Measurements from ENCODE around the gene TCF7L1. TPM values are rescaled to one million over a fixed set of nuclear protein-coding genes. Genes with fewer than 3 reads are reported as not detected.

The TCF7L1 gene
- total RNA-seq, 4 donors from 2014 or later = 1.1 to 3.9 (median 2.8) TPM

DNA sequence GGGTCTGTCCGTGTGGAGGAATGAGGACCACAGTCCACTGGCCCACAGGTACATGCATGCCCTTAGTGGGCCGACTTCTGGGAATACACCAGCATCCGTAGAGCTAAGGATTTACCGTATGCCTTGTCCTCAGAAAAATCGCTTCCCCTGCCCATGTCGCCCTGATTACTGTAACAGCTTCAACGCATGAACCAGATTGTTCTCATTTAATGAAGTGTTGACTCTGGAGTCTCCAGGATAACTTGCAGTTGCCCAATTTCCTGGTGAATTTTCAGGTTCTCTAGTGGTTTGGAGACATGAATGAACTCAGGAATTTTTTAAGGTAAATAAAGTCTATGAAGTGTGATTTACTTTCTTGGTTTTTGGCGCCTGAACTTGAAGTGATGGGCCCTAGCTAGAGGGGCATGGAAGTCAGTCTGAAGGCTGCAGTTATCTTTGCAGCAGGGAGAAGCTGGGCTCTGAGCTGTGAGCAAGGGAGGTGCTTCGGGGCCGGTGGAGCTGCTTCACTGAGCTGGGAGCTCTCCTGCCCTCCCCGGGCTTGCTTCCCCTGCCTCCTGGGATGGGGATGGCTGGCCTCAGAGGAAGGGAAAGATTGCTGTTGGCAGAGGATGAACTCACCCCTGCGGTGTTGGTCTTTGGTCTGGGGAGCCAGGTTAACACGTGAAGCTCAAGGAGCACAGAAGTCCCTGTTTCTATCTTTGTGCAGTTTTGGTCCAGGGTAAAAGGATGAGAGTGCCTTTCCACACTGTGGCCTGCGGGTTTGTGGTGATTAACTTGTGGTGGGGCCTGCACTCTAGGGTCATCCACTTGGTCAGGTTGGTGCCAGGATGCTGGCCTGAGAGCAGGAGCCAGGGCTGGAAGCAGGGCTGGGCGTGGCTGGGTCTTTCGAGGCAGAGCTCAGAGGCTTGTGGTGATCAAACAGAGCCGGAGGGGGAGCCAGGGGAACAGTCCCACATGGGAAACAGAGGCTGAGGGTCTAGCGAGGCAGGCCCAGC is 28.1 kb downstream of the TCF7L1 start:
- DNase-seq = no peak
- ATAC-seq = no peak
- Histone ChIP-seq H3K27ac (no peak overlapping the region), H3K36me3 (no peaks in the 10 kb centered on the region), H3K27me3 (no peaks in the 10 kb centered on the region), H3K4me3 (no peak overlapping the region), H3K9me3 (no peaks in the 10 kb centered on the region), H3K4me1 (peaks cover 54 to 64% of the 10 kb centered on the region in 2 donors)
- intact Hi-C loops (cut with DNase I; ENCODE audit: low total_unique reads) = no loop called here
- TF ChIP-seq, protein P1, sequence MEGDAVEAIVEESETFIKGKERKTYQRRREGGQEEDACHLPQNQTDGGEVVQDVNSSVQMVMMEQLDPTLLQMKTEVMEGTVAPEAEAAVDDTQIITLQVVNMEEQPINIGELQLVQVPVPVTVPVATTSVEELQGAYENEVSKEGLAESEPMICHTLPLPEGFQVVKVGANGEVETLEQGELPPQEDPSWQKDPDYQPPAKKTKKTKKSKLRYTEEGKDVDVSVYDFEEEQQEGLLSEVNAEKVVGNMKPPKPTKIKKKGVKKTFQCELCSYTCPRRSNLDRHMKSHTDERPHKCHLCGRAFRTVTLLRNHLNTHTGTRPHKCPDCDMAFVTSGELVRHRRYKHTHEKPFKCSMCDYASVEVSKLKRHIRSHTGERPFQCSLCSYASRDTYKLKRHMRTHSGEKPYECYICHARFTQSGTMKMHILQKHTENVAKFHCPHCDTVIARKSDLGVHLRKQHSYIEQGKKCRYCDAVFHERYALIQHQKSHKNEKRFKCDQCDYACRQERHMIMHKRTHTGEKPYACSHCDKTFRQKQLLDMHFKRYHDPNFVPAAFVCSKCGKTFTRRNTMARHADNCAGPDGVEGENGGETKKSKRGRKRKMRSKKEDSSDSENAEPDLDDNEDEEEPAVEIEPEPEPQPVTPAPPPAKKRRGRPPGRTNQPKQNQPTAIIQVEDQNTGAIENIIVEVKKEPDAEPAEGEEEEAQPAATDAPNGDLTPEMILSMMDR (IDR thresholded peaks at IDR 0.05 in 4 of 5, conservative IDR thresholded peaks at IDR 0.05 in 1 of 5) = no peak
- TF ChIP-seq POLR2A (IDR thresholded peaks at IDR 0.05) = no peak
- in situ Hi-C loops (cut with MboI; ENCODE audit: low sequenced_read_pairs in 4 of 4) = no loop called here

DNA sequence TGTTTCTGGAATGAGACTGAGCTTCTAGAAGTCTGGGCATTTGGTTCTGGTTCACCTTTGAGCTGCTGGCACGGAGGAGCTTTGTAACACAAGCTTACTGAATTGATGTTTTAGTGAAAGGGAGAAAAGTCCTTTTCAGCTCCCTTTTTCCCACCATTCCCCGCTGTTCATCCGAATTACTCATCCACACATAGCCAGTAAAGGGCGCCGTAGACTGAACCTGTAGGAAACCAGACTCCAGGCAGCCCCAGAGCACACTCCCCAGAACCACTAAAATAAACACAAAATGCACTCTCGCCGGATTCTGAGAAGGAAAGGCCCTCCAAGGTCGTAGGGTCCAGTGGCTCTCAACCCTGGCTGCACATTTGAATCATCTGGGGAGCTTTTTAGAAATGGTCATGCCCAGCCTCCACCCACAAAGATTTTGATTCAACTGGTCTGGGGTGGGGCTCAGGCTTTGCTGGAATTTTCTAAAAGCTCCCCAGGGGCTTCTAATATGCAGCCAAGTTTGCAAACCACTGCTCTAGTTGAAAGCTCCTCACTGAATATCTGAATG is 29.6 kb downstream of the TCF7L1 start:
- Histone ChIP-seq H3K36me3 (no peaks in the 10 kb centered on the region), H3K4me1 (peaks cover 58 to 68% of the 10 kb centered on the region in 2 donors), H3K27me3 (no peaks in the 10 kb centered on the region), H3K4me3 (no peak overlapping the region), H3K27ac (no peak overlapping the region), H3K9me3 (no peaks in the 10 kb centered on the region)
- peak; percentile 24 to 31 for ATAC-seq
- DNase-seq = no peak
- TF ChIP-seq POLR2A (IDR thresholded peaks at IDR 0.05) = no peak
- TF ChIP-seq, protein P1 (IDR thresholded peaks at IDR 0.05 in 4 of 5, conservative IDR thresholded peaks at IDR 0.05 in 1 of 5) = no peak
- in situ Hi-C loops (cut with MboI; ENCODE audit: low sequenced_read_pairs in 4 of 4) = no loop called here
- intact Hi-C loops (cut with DNase I; ENCODE audit: low total_unique reads) = no loop called here

DNA sequence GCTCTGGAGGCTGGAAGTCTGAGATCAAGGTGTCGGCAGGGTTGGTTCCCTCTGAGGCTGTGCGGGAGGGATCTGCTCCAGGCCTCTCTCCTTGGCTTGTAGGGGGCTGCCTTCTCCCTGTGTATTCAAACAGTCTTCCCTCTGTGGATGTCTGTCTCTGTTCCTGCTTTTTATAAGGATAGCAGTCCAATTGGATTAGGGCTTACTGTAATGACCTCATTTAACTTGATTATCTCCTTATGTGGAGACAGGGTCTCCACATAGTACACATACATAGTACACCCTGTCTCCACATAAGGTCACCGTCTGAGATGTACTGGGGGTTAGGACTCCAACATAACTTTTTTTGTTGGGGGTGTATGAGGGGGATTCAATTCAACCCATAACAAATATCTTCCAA is 30.5 kb downstream of the TCF7L1 start:
- no peak for TF ChIP-seq POLR2A (IDR thresholded peaks at IDR 0.05)
- TF ChIP-seq, protein P1 (IDR thresholded peaks at IDR 0.05 in 4 of 5, conservative IDR thresholded peaks at IDR 0.05 in 1 of 5) = no peak
- Histone ChIP-seq H3K36me3 (no peaks in the 10 kb centered on the region), H3K27me3 (no peaks in the 10 kb centered on the region), H3K4me1 (peaks cover 53 to 61% of the 10 kb centered on the region in 2 donors), H3K27ac (no peak overlapping the region), H3K4me3 (no peak overlapping the region), H3K9me3 (no peaks in the 10 kb centered on the region)
- DNase-seq = no peak
- no peak for ATAC-seq
- in situ Hi-C loops (cut with MboI; ENCODE audit: low sequenced_read_pairs in 4 of 4) = no loop called here
- intact Hi-C loops (cut with DNase I; ENCODE audit: low total_unique reads) = no loop called here

DNA sequence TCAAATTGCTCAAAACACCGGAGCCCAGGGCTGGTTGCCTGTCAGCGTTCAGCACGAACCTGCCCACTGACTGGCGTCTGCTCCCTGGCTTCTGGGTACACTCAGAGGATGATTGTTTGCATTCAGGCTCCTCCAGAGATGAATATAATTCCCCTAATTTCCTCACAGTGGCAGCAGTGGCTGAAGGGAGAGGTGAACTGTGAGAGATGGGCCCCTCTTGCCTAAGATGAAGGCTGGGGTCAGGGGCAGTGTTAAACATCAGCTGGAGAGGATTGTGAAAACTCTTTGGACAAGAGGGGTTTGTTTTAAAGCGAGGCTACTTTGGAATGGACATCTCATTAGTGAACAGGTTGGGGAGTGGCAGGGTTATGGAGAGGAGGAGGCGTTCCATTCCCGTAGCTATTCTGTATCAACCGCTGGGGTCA is 31.0 kb downstream of the TCF7L1 start:
- ATAC-seq (peak in 1 of 2 donors; percentile 45), DNase-seq (no peak)
- H3K4me1 ChIP-seq = peaks cover 53 to 56% of the 10 kb centered on the region in 2 donors

More for the DNA sequence above, 31.0 kb downstream of the TCF7L1 start:
- Histone ChIP-seq H3K9me3 (no peaks in the 10 kb centered on the region), H3K27me3 (no peaks in the 10 kb centered on the region), H3K36me3 (no peaks in the 10 kb centered on the region), H3K4me3 (no peak overlapping the region), H3K27ac (peak overlapping the region in 1 of 4 donors; percentile 18)
- TF ChIP-seq, protein P1 (IDR thresholded peaks at IDR 0.05 in 4 of 5, conservative IDR thresholded peaks at IDR 0.05 in 1 of 5) = peak in 1 of 5 experiments; percentile 5
- TF ChIP-seq POLR2A (IDR thresholded peaks at IDR 0.05) = no peak
- intact Hi-C loops (cut with DNase I; ENCODE audit: low total_unique reads) (no loop called here), in situ Hi-C loops (cut with MboI; ENCODE audit: low sequenced_read_pairs in 4 of 4) (no loop called here)
